ENCODE results near the gene MCM5.

MCM5 gene

GRCh38 chr22:35407362-35407761 is 7.4 kb downstream of the MCM5 start:
- H3K27me3 ChIP-seq (ENCODE audit: low read depth, low read length), result no peaks in the 10 kb centered on the region
- H3K9me3 ChIP-seq (ENCODE audit: control insufficient read depth in 1 of 2, low read length in 2 of 2), result no peaks in the 10 kb centered on the region
- H3K4me1 ChIP-seq (ENCODE audit: control insufficient read depth in 1 of 2, insufficient read depth in 2 of 2, low read length in 2 of 2), result no peaks in the 10 kb centered on the region
- no peak overlapping the region for H3K27ac ChIP-seq (ENCODE audit: low read length)
- no peak overlapping the region for H3K4me3 ChIP-seq (ENCODE audit: low read depth in 1 of 2, low read length in 2 of 2)
- H3K36me3 ChIP-seq (ENCODE audit: control insufficient read depth in 1 of 2, insufficient read depth in 2 of 2, low read length in 2 of 2), result peaks cover 31 to 74% of the 10 kb centered on the region in 2 donors

- Histone ChIP-seq H3K4me3 (ENCODE audit: low read depth in 1 of 2, low read length in 2 of 2) (no peak overlapping the region), H3K27me3 (ENCODE audit: low read depth, low read length) (no peaks in the 10 kb centered on the region), H3K36me3 (ENCODE audit: control insufficient read depth in 1 of 2, insufficient read depth in 2 of 2, low read length in 2 of 2) (peaks cover 38 to 73% of the 10 kb centered on the region in 2 donors), H3K4me1 (ENCODE audit: control insufficient read depth in 1 of 2, insufficient read depth in 2 of 2, low read length in 2 of 2) (no peaks in the 10 kb centered on the region), H3K9me3 (ENCODE audit: control insufficient read depth in 1 of 2, low read length in 2 of 2) (no peaks in the 10 kb centered on the region), H3K27ac (ENCODE audit: low read length) (no peak overlapping the region)
Observed at GRCh38 chr22:35409783-35410662, 10.1 kb downstream of the MCM5 start.

DNA sequence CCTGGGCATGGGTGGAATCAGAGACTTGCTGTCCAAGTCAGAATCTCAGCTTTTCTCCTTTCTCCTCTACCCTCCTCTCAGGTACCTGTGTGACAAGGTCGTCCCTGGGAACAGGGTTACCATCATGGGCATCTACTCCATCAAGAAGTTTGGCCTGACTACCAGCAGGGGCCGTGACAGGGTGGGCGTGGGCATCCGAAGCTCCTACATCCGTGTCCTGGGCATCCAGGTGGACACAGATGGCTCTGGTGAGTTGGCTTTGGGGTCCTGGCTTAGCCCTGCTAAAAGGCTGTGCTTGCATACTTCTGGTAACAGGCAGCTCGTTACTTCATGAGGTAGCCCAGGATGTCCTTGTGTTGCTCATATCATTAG is 10.7 kb downstream of the MCM5 start:
- Histone ChIP-seq H3K27ac (ENCODE audit: low read length) (no peak overlapping the region), H3K36me3 (ENCODE audit: control insufficient read depth in 1 of 2, insufficient read depth in 2 of 2, low read length in 2 of 2) (peaks cover 38 to 79% of the 10 kb centered on the region in 2 donors), H3K9me3 (ENCODE audit: control insufficient read depth in 1 of 2, low read length in 2 of 2) (no peaks in the 10 kb centered on the region), H3K4me3 (ENCODE audit: low read depth in 1 of 2, low read length in 2 of 2) (no peak overlapping the region), H3K4me1 (ENCODE audit: control insufficient read depth in 1 of 2, insufficient read depth in 2 of 2, low read length in 2 of 2) (no peaks in the 10 kb centered on the region), H3K27me3 (ENCODE audit: low read depth, low read length) (no peaks in the 10 kb centered on the region)

GRCh38 chr22:35411102-35411501 is 11.2 kb downstream of the MCM5 start:
- Histone ChIP-seq H3K4me1 (ENCODE audit: control insufficient read depth in 1 of 2, insufficient read depth in 2 of 2, low read length in 2 of 2) (no peaks in the 10 kb centered on the region), H3K4me3 (ENCODE audit: low read depth in 1 of 2, low read length in 2 of 2) (no peak overlapping the region), H3K27me3 (ENCODE audit: low read depth, low read length) (no peaks in the 10 kb centered on the region), H3K9me3 (ENCODE audit: control insufficient read depth in 1 of 2, low read length in 2 of 2) (no peaks in the 10 kb centered on the region), H3K27ac (ENCODE audit: low read length) (no peak overlapping the region), H3K36me3 (ENCODE audit: control insufficient read depth in 1 of 2, insufficient read depth in 2 of 2, low read length in 2 of 2) (peaks cover 38 to 81% of the 10 kb centered on the region in 2 donors)

DNA sequence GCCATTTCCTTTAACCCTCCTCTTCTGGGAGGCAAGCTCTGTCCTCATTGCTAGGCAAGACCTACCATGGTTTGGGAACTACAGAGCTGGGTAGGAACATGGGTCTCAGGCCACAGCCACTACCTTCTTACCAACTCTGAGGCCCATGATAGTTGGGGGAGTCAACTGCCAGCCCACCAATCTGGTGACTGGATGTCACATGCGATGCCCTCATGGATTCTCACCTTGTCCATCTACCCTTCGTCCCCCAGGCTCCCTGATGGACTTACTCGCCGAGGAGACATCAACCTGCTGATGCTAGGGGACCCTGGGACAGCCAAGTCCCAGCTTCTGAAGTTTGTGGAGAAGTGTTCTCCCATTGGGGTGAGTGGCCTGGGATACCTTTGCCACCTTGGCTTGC is 13.7 kb downstream of the MCM5 start:
- no peak overlapping the region for H3K27ac ChIP-seq (ENCODE audit: low read length)
- H3K36me3 ChIP-seq (ENCODE audit: control insufficient read depth in 1 of 2, insufficient read depth in 2 of 2, low read length in 2 of 2), result peaks cover 38 to 77% of the 10 kb centered on the region in 2 donors
- H3K4me1 ChIP-seq (ENCODE audit: control insufficient read depth in 1 of 2, insufficient read depth in 2 of 2, low read length in 2 of 2), result no peaks in the 10 kb centered on the region
- H3K4me3 ChIP-seq (ENCODE audit: low read depth in 1 of 2, low read length in 2 of 2), result no peak overlapping the region
- H3K27me3 ChIP-seq (ENCODE audit: low read depth, low read length), result no peaks in the 10 kb centered on the region
- no peaks in the 10 kb centered on the region for H3K9me3 ChIP-seq (ENCODE audit: control insufficient read depth in 1 of 2, low read length in 2 of 2)

- H3K27ac ChIP-seq (ENCODE audit: low read length), result no peak overlapping the region
- H3K36me3 ChIP-seq (ENCODE audit: control insufficient read depth in 1 of 2, insufficient read depth in 2 of 2, low read length in 2 of 2), result peaks cover 42 to 84% of the 10 kb centered on the region in 2 donors
Observed at GRCh38 chr22:35417606-35418005, 17.7 kb downstream of the MCM5 start.

GRCh38 chr22:35418088-35418487 is 18.1 kb downstream of the MCM5 start:
- no peak overlapping the region for H3K27ac ChIP-seq (ENCODE audit: low read length)
- H3K4me1 ChIP-seq (ENCODE audit: control insufficient read depth in 1 of 2, insufficient read depth in 2 of 2, low read length in 2 of 2), result no peaks in the 10 kb centered on the region
- H3K9me3 ChIP-seq (ENCODE audit: control insufficient read depth in 1 of 2, low read length in 2 of 2), result no peaks in the 10 kb centered on the region
- H3K4me3 ChIP-seq (ENCODE audit: low read depth in 1 of 2, low read length in 2 of 2), result no peak overlapping the region
- no peaks in the 10 kb centered on the region for H3K27me3 ChIP-seq (ENCODE audit: low read depth, low read length)
- peaks cover 42 to 87% of the 10 kb centered on the region in 2 donors for H3K36me3 ChIP-seq (ENCODE audit: control insufficient read depth in 1 of 2, insufficient read depth in 2 of 2, low read length in 2 of 2)

More at GRCh38 chr22:35417606-35418005, 17.7 kb downstream of the MCM5 start:
- Histone ChIP-seq H3K9me3 (ENCODE audit: control insufficient read depth in 1 of 2, low read length in 2 of 2) (no peaks in the 10 kb centered on the region), H3K4me3 (ENCODE audit: low read depth in 1 of 2, low read length in 2 of 2) (no peak overlapping the region), H3K4me1 (ENCODE audit: control insufficient read depth in 1 of 2, insufficient read depth in 2 of 2, low read length in 2 of 2) (no peaks in the 10 kb centered on the region), H3K27me3 (ENCODE audit: low read depth, low read length) (no peaks in the 10 kb centered on the region)

- Histone ChIP-seq H3K4me1 (ENCODE audit: control insufficient read depth in 1 of 2, insufficient read depth in 2 of 2, low read length in 2 of 2) (no peaks in the 10 kb centered on the region), H3K27ac (ENCODE audit: low read length) (no peak overlapping the region), H3K9me3 (ENCODE audit: control insufficient read depth in 1 of 2, low read length in 2 of 2) (no peaks in the 10 kb centered on the region), H3K27me3 (ENCODE audit: low read depth, low read length) (no peaks in the 10 kb centered on the region), H3K4me3 (ENCODE audit: low read depth in 1 of 2, low read length in 2 of 2) (no peak overlapping the region), H3K36me3 (ENCODE audit: control insufficient read depth in 1 of 2, insufficient read depth in 2 of 2, low read length in 2 of 2) (peaks cover 38 to 86% of the 10 kb centered on the region in 2 donors)
Observed at GRCh38 chr22:35418731-35419130, 18.8 kb downstream of the MCM5 start.

- peaks cover 37 to 89% of the 10 kb centered on the region in 2 donors for H3K36me3 ChIP-seq (ENCODE audit: control insufficient read depth in 1 of 2, insufficient read depth in 2 of 2, low read length in 2 of 2)
- no peaks in the 10 kb centered on the region for H3K4me1 ChIP-seq (ENCODE audit: control insufficient read depth in 1 of 2, insufficient read depth in 2 of 2, low read length in 2 of 2)
- H3K9me3 ChIP-seq (ENCODE audit: control insufficient read depth in 1 of 2, low read length in 2 of 2), result no peaks in the 10 kb centered on the region
- H3K27ac ChIP-seq (ENCODE audit: low read length), result no peak overlapping the region
- H3K4me3 ChIP-seq (ENCODE audit: low read depth in 1 of 2, low read length in 2 of 2), result no peak overlapping the region
- H3K27me3 ChIP-seq (ENCODE audit: low read depth, low read length), result no peaks in the 10 kb centered on the region
Observed at GRCh38 chr22:35419756-35420155, 19.8 kb downstream of the MCM5 start.

GRCh38 chr22:35421121-35421520 is 21.2 kb downstream of the MCM5 start:
- no peaks in the 10 kb centered on the region for H3K27me3 ChIP-seq (ENCODE audit: low read depth, low read length)
- no peak overlapping the region for H3K27ac ChIP-seq (ENCODE audit: low read length)
- no peak overlapping the region for H3K4me3 ChIP-seq (ENCODE audit: low read depth in 1 of 2, low read length in 2 of 2)
- no peaks in the 10 kb centered on the region for H3K9me3 ChIP-seq (ENCODE audit: control insufficient read depth in 1 of 2, low read length in 2 of 2)
- H3K4me1 ChIP-seq (ENCODE audit: control insufficient read depth in 1 of 2, insufficient read depth in 2 of 2, low read length in 2 of 2), result no peaks in the 10 kb centered on the region
- H3K36me3 ChIP-seq (ENCODE audit: control insufficient read depth in 1 of 2, insufficient read depth in 2 of 2, low read length in 2 of 2), result peaks cover 37 to 75% of the 10 kb centered on the region in 2 donors

GRCh38 chr22:35422145-35422544 is 22.2 kb downstream of the MCM5 start:
- no peaks in the 10 kb centered on the region for H3K27me3 ChIP-seq (ENCODE audit: low read depth, low read length)
- no peak overlapping the region for H3K27ac ChIP-seq (ENCODE audit: low read length)
- no peaks in the 10 kb centered on the region for H3K4me1 ChIP-seq (ENCODE audit: control insufficient read depth in 1 of 2, insufficient read depth in 2 of 2, low read length in 2 of 2)
- H3K36me3 ChIP-seq (ENCODE audit: control insufficient read depth in 1 of 2, insufficient read depth in 2 of 2, low read length in 2 of 2), result peaks cover 31 to 65% of the 10 kb centered on the region in 2 donors
- no peaks in the 10 kb centered on the region for H3K9me3 ChIP-seq (ENCODE audit: control insufficient read depth in 1 of 2, low read length in 2 of 2)
- no peak overlapping the region for H3K4me3 ChIP-seq (ENCODE audit: low read depth in 1 of 2, low read length in 2 of 2)

DNA sequence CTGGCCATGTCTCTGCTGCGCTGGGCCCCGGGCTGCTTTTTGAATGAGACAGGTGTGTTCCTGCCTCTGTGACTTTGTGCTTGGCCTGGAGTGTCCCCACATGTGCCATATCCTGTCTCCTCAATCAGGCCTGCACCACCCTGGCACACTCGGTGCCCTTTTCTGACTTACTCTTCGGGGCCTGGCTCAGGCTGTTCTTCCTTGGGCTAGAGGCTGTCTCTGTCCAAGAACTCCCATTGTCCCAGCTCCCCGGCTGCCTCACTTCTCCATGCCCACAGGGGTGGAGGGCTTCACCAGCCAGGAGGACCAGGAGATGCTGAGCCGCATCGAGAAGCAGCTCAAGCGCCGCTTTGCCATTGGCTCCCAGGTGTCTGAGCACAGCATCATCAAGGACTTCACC is 23.0 kb downstream of the MCM5 start:
- Histone ChIP-seq H3K27me3 (ENCODE audit: low read depth, low read length) (no peaks in the 10 kb centered on the region), H3K27ac (ENCODE audit: low read length) (no peak overlapping the region)

More for the DNA sequence above, 23.0 kb downstream of the MCM5 start:
- H3K9me3 ChIP-seq (ENCODE audit: control insufficient read depth in 1 of 2, low read length in 2 of 2), result no peaks in the 10 kb centered on the region
- H3K4me3 ChIP-seq (ENCODE audit: low read depth in 1 of 2, low read length in 2 of 2), result no peak overlapping the region
- no peaks in the 10 kb centered on the region for H3K4me1 ChIP-seq (ENCODE audit: control insufficient read depth in 1 of 2, insufficient read depth in 2 of 2, low read length in 2 of 2)
- peaks cover 24 to 57% of the 10 kb centered on the region in 2 donors for H3K36me3 ChIP-seq (ENCODE audit: control insufficient read depth in 1 of 2, insufficient read depth in 2 of 2, low read length in 2 of 2)

Data from muscle layer of duodenum (tissue), 2 donors.